Myocyte (in vitro differentiated cells): ENCODE data around the gene SSR1. TPM values are rescaled to one million over a fixed set of nuclear protein-coding genes. Genes with fewer than 3 reads are reported as not detected.
"Not testable (repeated sequence)": the region's sequence is repeated elsewhere in the genome, so short reads cannot be mapped to it uniquely, and the experiment has no call there.

Experiments
- DNase-seq: peaks from one replicate; pipeline ENCODE4 v3.0.0-alpha.2; 2012; ENCODE audit warnings: low read depth
- total RNA-seq: library from RNA; depleted of rRNA; stranded (reverse); fragments of >200 nt; gene quantifications from 2 replicates; pipeline ENCODE4 v1.2.3, GENCODE V29; 2014

Gene SSR1
- total RNA-seq, 1 donor from 2014 or later = 74.2 TPM

GRCh38 chr6:7319406-7319805 is 6.4 kb upstream of the SSR1 start:
- not testable (repeated sequence) for DNase-seq

GRCh38 chr6:7317538-7317937 is 4.5 kb upstream of the SSR1 start:
- no peak for DNase-seq

DNA sequence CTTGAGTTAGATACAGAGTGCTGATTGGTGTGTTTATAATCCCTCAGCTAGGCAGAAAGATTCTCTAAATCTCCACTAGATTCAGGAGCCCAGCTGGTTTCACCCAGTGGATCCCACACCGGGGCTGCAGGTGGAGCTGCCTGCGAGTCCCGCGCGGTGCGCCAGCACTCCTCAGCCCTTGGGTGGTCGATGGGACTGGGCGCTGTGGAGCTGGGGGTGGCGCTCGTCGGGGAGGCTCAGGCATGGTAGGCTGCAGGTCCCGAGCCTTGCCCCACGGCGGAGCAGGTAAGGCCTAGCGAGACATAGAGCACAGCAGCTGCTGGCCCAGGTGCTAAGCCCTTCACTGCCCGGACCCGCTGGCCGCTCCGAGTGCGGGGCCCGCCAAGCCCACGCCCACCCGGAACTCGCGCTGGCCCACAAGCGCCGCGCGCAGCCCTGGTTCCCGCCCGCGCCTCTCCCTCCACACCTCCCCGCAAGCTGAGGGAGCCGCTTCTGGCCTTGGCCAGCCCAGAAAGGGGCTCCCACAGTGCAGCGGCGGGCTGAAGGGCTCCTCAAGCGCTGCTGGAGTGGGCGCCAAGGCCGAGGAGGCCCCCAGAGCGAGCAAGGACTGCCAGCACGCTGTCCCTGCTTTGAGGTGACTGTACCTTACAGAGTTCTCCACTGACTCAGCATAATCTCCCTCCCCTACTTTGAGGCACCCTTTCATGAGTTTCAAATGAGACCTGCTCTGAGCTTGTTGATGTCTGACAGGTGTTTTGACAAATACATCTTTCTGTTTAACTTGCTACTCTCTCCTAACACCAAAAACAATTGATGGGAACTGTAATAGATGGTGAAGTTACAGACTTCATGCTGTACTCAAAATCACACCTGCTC is 3.9 kb upstream of the SSR1 start:
- no peak for DNase-seq

DNA sequence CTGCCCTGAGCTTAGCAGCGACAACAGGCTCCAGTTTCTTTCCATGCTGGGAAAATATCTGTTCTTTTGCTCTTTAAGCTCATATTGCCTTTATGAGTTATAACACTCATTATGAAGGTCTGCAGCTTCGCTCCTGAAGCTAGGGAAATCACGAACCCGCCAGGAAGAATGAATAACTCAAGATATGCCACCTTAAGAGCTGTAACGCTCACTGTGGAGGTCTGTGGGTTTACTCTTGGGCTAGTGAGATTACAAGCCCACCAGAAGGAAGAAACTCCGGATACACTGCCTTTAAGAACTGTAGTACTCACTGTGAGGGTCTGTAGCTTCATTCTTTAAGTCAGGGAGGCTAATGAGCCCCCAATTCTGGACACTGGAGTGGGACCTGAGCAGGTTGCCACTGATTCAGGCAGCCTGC is 3.0 kb upstream of the SSR1 start:
- no peak for DNase-seq

DNA sequence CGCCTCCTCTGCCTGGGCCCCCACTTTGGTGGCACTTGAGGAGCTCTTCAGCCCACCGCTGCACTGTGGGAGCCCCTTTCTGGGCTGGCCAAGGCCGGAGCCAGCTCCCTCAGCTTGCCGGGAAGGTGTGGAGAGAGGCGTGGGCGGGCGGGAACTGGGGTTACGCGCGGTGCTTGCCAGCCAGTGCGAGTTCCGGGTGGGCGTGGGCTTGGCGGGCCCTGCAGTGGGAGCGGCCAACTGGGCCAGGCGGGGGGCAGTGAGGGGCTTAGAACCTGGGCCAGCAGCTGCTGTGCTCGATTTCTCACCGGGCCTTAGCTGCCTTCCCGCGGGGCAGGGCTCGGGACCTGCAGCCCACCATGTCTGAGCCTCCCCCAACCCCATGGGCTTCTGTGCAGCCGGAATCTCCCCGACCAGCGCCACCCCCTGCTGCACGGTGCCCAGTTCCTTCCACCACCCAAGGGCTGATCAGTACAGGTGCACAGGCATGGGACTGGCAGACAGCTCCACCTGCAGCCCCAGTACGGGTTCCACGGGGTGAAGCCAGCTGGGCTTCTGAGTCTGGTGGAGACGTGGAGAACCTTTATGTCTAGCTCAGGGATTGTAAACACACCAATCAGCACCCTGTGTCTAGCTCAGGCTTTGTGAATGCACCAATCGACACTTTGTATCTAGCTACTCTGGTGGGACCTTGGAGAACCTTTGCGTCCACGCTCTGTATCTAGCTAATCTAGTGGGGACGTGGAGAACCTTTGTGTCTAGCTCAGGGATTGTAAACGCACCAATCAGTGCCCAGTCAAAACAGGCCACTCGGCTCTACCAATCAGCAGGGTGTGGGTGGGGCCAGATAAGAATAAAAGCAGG is 2.3 kb upstream of the SSR1 start:
- not testable (repeated sequence) for DNase-seq

DNA sequence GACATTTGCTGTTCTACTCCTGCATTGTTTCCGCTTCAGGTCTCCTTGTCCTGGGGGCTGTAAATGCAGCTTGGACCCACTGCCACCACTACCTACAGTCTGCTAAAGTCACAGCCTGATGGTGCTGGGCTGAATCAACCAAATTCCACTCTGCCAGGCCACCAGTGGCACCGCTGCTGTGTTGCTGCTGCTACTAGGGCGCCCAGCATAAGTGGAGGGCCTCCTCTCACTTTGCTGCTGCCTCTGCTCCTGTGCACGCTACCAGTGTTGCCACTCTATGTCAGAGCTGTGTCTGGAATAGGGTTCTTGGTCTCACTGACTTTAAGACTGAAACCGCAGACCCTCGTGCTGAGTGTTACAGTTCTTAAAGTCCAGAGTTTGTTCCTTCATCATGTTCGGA is 1.4 kb upstream of the SSR1 start:
- DNase-seq = no peak

GRCh38 chr6:7313505-7314165 is 636 bp upstream of the SSR1 start:
- DNase-seq = no peak

GRCh38 chr6:7311917-7312615 is 933 bp downstream of the SSR1 start:
- no peak for DNase-seq

GRCh38 chr6:7311176-7311575 is 1.8 kb downstream of the SSR1 start:
- DNase-seq = no peak

- DNase-seq = no peak
Observed at GRCh38 chr6:7309050-7309449, 3.9 kb downstream of the SSR1 start.

GRCh38 chr6:7307533-7307932 is 5.5 kb downstream of the SSR1 start:
- no peak for DNase-seq

DNA sequence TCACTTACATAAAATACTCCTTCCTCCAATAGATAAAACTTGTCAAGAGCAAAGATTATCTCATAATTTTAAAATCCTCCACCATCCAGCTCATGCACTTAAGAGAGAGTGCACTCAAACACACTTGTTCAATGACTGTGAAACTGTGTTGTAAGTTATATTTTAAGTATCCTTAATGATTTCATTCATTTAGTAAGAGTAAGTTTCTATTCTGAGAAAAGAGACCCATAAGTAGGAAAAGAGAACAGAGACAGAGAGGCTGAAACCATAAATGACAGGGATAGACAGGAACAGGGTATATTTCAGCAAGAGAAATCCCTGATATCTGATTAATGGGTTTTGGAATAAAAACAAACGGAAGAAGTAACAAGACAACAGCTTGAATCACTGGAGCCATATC is 8.2 kb downstream of the SSR1 start:
- DNase-seq = no peak

DNA sequence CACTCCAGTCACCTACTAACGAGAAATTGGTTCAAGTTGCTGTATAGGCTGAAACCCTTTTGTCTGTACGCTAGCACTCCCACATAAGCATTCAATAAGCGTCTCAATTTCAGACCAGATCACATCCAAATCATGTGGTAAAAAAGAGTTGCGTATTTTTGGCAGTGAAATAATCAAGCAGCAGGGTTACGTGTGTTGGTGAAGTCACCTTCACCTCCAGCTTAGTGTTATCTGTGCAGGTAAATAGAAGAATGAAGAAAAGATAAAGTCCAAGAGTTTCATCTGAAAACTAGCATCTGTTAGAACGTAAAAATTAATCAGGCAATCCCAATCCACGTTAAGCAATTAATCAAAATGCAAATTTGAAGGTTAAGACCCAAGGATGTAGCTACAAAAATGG is 11.3 kb downstream of the SSR1 start:
- no peak for DNase-seq

DNA sequence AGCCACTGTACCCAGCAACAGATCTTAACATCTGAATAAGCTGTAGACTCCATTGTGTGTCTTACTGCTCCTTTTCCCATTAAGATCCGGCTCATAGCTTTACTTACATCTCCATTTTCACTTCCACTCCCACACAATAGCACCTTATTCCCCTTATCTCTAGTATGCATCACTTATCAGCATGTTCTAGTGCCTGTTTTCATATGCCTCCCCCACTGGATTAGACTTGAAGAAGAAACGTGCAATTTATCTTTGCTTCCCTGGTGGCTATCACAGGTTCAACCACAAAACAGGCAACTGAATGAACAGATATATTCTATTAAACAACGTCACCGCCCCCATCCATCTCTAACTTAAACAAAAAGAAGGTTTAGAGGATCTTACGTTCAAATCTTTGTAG is 12.1 kb downstream of the SSR1 start:
- no peak for DNase-seq

- DNase-seq = no peak
Observed at GRCh38 chr6:7298113-7298512, 14.9 kb downstream of the SSR1 start.

DNA sequence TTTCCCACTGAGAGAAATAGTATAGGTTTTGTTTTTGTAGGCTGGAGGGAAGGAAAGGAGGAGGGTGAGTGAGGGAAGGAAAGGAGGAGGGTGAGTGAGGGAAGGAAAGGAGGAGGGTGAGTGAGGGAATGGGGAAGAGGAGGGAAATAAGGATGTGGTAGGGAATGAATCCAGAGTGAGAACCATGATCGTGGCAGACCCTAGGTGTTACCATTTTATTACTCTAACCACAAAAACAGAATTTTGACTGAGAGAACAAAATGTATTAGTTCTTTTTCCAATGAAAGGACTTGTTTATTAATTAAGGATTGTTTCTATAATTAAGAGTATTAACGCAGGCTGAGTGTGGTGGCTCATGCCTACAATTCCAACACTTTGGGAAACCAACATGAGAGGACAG is 16.4 kb downstream of the SSR1 start:
- no peak for DNase-seq

GRCh38 chr6:7295916-7296315 is 17.1 kb downstream of the SSR1 start:
- DNase-seq = no peak

DNA sequence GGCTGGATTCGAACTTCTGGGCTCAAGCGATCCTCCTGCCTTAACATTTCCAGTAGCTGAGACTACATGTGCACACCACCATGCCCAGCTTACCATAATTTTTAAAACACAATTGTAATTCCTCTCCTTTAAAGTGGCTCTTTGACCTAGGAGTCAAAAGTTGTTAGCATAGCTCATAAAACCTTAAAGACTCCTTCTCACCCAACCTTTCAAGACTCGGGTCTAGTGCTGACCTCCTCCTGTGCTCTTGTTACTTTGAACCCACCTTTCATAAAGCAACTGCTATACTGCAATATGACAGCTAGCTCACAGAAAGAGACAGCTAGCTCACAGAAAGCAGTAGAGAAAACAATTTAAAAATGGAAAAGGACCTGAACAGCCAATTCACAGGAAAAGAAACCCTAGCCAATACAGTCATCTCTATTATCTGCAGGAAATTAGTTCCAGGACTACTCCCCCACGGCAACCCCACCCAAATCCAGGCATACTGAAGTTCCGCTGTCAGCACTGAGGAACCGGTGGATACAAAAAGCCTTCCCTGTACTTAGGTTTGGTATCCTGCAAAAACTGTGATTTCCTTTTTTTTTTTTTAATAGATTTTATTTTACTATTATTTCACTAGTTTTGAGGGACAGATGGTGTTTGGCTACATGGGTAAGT is 20.3 kb downstream of the SSR1 start:
- no peak for DNase-seq

DNA sequence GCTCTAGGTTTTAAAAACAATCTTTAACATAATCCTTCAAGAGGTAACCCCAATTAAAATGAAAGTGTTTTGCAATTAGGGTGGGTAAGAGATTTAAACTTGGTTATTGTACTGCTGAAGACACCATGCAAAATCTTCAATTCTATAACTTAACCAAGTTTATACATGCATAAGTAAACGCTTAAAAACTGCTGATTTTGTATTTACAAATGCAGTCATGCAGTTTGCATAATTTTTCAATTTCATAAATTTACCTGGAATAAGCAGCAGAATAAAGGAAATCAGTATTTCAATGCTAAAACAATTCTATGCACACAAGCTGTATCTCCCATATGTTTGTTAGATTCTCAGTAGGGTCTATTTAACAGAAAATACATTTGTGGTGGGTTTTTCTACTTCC is 22.9 kb downstream of the SSR1 start:
- DNase-seq = no peak

GRCh38 chr6:7285416-7285815 is 27.6 kb downstream of the SSR1 start:
- DNase-seq = no peak

DNA sequence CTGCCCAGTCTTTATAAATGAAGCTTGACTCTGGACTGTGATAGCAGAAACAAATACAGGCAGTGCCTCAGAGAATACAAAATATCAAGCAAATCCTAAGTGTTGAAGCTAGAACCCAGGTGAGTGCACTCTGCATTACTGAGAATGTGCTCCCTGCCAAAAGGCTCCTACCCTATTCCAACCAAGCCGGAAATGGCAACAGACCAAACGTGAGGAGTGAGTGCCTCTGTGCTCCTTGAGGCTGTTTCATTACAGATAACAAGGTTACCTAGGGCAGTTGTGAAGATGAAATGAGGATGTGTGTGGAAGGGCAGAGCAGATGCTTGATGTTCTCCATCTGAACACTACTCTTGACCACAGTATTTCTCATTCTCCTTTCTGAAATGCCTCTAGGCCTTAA is 29.3 kb downstream of the SSR1 start:
- DNase-seq = no peak
